Testis (tissue), 3 donors: ENCODE measurements around the gene TTLL11. TPM values are rescaled to one million over a fixed set of nuclear protein-coding genes. Genes with fewer than 3 reads are reported as not detected.

Source experiments
- DNase-seq: peaks from one replicate; pipeline ENCODE4 v3.0.0-alpha.2; 2019
- H3K27ac ChIP-seq, 2 donors: fragments of 200-600 bp; sonication (generic); one replicate each; pipeline ENCODE4 v1.5.1; 2019
- H3K27me3 ChIP-seq: fragments of 200-600 bp; sonication (generic); one replicate; pipeline ENCODE4 v1.5.1; 2019
- H3K36me3 ChIP-seq: fragments of 200-600 bp; sonication (generic); one replicate; pipeline ENCODE4 v1.5.1; 2017; ENCODE audit warnings: low read depth; ENCODE audit errors: missing control alignments
- H3K4me1 ChIP-seq: fragments of 200-600 bp; sonication (generic); one replicate; pipeline ENCODE4 v1.5.1; 2019
- H3K4me3 ChIP-seq, 2 donors: fragments of 200-600 bp; sonication (generic); one replicate each; pipeline ENCODE4 v1.5.1; 2017 to 2019
- H3K9me3 ChIP-seq: fragments of 200-600 bp; sonication (generic); one replicate; pipeline ENCODE4 v1.5.1; 2017
- CTCF ChIP-seq, 3 experiments: fragments of 450-650 bp in 2 of 3; fragments of 200-600 bp in 1 of 3; sonication (generic) in 1 of 3; IDR thresholded peaks; one replicate each; pipeline ENCODE4 v1.5.1; 2016 to 2019; ENCODE audit warnings: antibody characterized with exemption in 3 of 3, mild to moderate bottlenecking in 2 of 3, moderate library complexity in 1 of 3
- POLR2A ChIP-seq: fragments of 450-650 bp; IDR thresholded peaks from one replicate; pipeline ENCODE4 v1.6.1; 2017; ENCODE audit warnings: antibody characterized with exemption, mild to moderate bottlenecking, moderate library complexity
- whole genome bisulfite sequencing, 2 donors: methylation state at CpG; one replicate each; pipeline ENCODE4 v1.1.5; 2018; 5-methylcytosine and 5-hydroxymethylcytosine counted together
- intact Hi-C: fragments of 100-400 bp; cut with DNase I; formaldehyde crosslinking; loops from one replicate; pipeline ENCODE4 v1.15.1; 2023; ENCODE audit warnings: low total_unique reads
- polyA plus RNA-seq: library from polyadenylated mRNA; stranded (reverse); fragments of 350-450 nt; fragmentation: Illumina TruSeq; extraction: RNeasy Lipid Tissue Mini Kit (QIAGEN cat#74804); gene quantifications from one replicate; pipeline ENCODE4 v1.2.3, GENCODE V29; 2014; ENCODE audit warnings: low read depth, low replicate concordance; ENCODE audit not compliant: insufficient read depth
- total RNA-seq, 2 donors: library from RNA; depleted of rRNA; stranded (reverse); fragments of >200 nt; gene quantifications; one replicate each; pipeline ENCODE4 v1.2.3, GENCODE V29; 2016

Gene TTLL11
- total and polyA plus RNA-seq, 3 donors from 2014 or later: 17.8 to 36.5 (median 19.8) TPM

GRCh38 chr9:121963528-121963995, 129.5 kb downstream of the TTLL11 start:
- no peaks in the 10 kb centered on the region for H3K4me1 ChIP-seq
- intact Hi-C loops: no loop called here
- no peak for DNase-seq
- H3K9me3 ChIP-seq: no peaks in the 10 kb centered on the region
- H3K4me3 ChIP-seq: no peak overlapping the region
- WGBS, 2 donors: 79 to 87% methylated on average over 8 of the region's 8 CpGs
- no peaks in the 10 kb centered on the region for H3K36me3 ChIP-seq
- TF ChIP-seq CTCF (IDR thresholded peaks at IDR 0.05): no peak
- TF ChIP-seq POLR2A: no peak
- no peaks in the 10 kb centered on the region for H3K27me3 ChIP-seq
- H3K27ac ChIP-seq: no peak overlapping the region

- Histone ChIP-seq H3K4me1 (no peaks in the 10 kb centered on the region), H3K27me3 (no peaks in the 10 kb centered on the region), H3K4me3 (no peak overlapping the region), H3K27ac (no peak overlapping the region), H3K9me3 (no peaks in the 10 kb centered on the region), H3K36me3 (no peaks in the 10 kb centered on the region)
- DNase-seq: no peak
- TF ChIP-seq POLR2A: no peak
- TF ChIP-seq CTCF (IDR thresholded peaks at IDR 0.05): no peak
- WGBS, 2 donors: 93 to 100% methylated on average over 1 of the region's 1 CpG
- intact Hi-C loops: no loop called here
Observed at GRCh38 chr9:121962421-121962820, 130.7 kb downstream of the TTLL11 start.

- intact Hi-C loops: no loop called here
- no peak for DNase-seq
- 86 to 94% methylated on average over 7 of the region's 7 CpGs for WGBS, 2 donors
Observed at GRCh38 chr9:121960665-121961064, 132.4 kb downstream of the TTLL11 start.

GRCh38 chr9:121958530-121958929, 134.6 kb downstream of the TTLL11 start:
- TF ChIP-seq CTCF (IDR thresholded peaks at IDR 0.05) (no peak), POLR2A (no peak)
- 86 to 99% methylated on average over 4 of the region's 4 CpGs for WGBS, 2 donors

More at GRCh38 chr9:121960665-121961064, 132.4 kb downstream of the TTLL11 start:
- Histone ChIP-seq H3K27me3 (no peaks in the 10 kb centered on the region), H3K36me3 (no peaks in the 10 kb centered on the region), H3K4me1 (peaks cover 4% of the 10 kb centered on the region), H3K27ac (no peak overlapping the region), H3K4me3 (no peak overlapping the region), H3K9me3 (no peaks in the 10 kb centered on the region)
- TF ChIP-seq CTCF (IDR thresholded peaks at IDR 0.05) (no peak), POLR2A (no peak)

GRCh38 chr9:121956808-121957207, 136.3 kb downstream of the TTLL11 start:
- H3K9me3 ChIP-seq: no peaks in the 10 kb centered on the region
- no peak overlapping the region for H3K27ac ChIP-seq
- no peak overlapping the region for H3K4me3 ChIP-seq
- WGBS, 2 donors: 87 to 93% methylated on average over 5 to 6 of the region's 6 CpGs
- peaks cover 21% of the 10 kb centered on the region for H3K4me1 ChIP-seq
- H3K27me3 ChIP-seq: no peaks in the 10 kb centered on the region
- no peak for DNase-seq
- H3K36me3 ChIP-seq: no peaks in the 10 kb centered on the region
- TF ChIP-seq POLR2A (no peak), CTCF (IDR thresholded peaks at IDR 0.05) (no peak)
- intact Hi-C loops: no loop called here

More at GRCh38 chr9:121958530-121958929, 134.6 kb downstream of the TTLL11 start:
- H3K36me3 ChIP-seq: no peaks in the 10 kb centered on the region
- no peak overlapping the region for H3K27ac ChIP-seq
- intact Hi-C loops: no loop called here
- no peak overlapping the region for H3K4me3 ChIP-seq
- peaks cover 21% of the 10 kb centered on the region for H3K4me1 ChIP-seq
- no peaks in the 10 kb centered on the region for H3K9me3 ChIP-seq
- no peaks in the 10 kb centered on the region for H3K27me3 ChIP-seq
- DNase-seq: no peak
